Esophagus mucosa (tissue), 1 donor: ENCODE measurements around the gene VPS18. TPM values are rescaled to one million over a fixed set of nuclear protein-coding genes. Genes with fewer than 3 reads are reported as not detected.
"Not testable (repeated sequence)": the region's sequence is repeated elsewhere in the genome, so short reads cannot be mapped to it uniquely, and the experiment has no call there.

Experiments used
- ATAC-seq: fragments of 200-7000 bp; cut with Tn5 transposase; one replicate; pipeline ENCODE4 v1.9.1; 2020
- total RNA-seq: library from RNA; stranded (reverse); gene quantifications from one replicate; pipeline ENCODE4 v1.2.4, GENCODE V29; 2023
- donor health status: DM: yes; HTN: yes; CAD: no.

Gene VPS18
- total RNA-seq = 10.9 TPM

GRCh38 chr15:40893733-40894680, at the start of gene VPS18:
VPS18 (plus strand) TSS chr15:40894450; CDS start chr15:40894769, 319 bp downstream.
- ATAC-seq = peak; percentile 94

GRCh38 chr15:40844696-40845030, 49.6 kb upstream of the VPS18 start:
- ATAC-seq = peak; percentile 4

- ATAC-seq = no peak
These were observed 49.2 kb upstream of the VPS18 start for GRCh38 chr15:40845036-40845435.

GRCh38 chr15:40845511-40846284, 48.6 kb upstream of the VPS18 start:
- ATAC-seq = peak; percentile 84

GRCh38 chr15:40846841-40847222, 47.4 kb upstream of the VPS18 start:
- ATAC-seq = peak; percentile 40

- ATAC-seq = peak; percentile 48
These were observed 46.9 kb upstream of the VPS18 start for GRCh38 chr15:40847223-40847961.

GRCh38 chr15:40850576-40851112, 43.6 kb upstream of the VPS18 start:
- no peak for ATAC-seq

GRCh38 chr15:40852529-40852928, 41.7 kb upstream of the VPS18 start:
- ATAC-seq = no peak

- ATAC-seq = no peak
These were observed 40.9 kb upstream of the VPS18 start for GRCh38 chr15:40853241-40853890.

- ATAC-seq = no peak
These were observed 40.1 kb upstream of the VPS18 start for GRCh38 chr15:40854161-40854560.

- ATAC-seq = no peak
These were observed 38.5 kb upstream of the VPS18 start for GRCh38 chr15:40855706-40856234.

- ATAC-seq = no peak
These were observed 37.5 kb upstream of the VPS18 start for GRCh38 chr15:40856746-40857145.

GRCh38 chr15:40857601-40858341, 36.5 kb upstream of the VPS18 start:
- peak; percentile 81 for ATAC-seq

GRCh38 chr15:40858706-40859105, 35.5 kb upstream of the VPS18 start:
- ATAC-seq = peak; percentile 0

GRCh38 chr15:40859206-40859851, 34.9 kb upstream of the VPS18 start:
- peak; percentile 48 for ATAC-seq

- ATAC-seq = not testable (repeated sequence)
These were observed 33.1 kb upstream of the VPS18 start for GRCh38 chr15:40861147-40861546.

GRCh38 chr15:40863660-40864270, 30.5 kb upstream of the VPS18 start:
- peak; percentile 34 for ATAC-seq

GRCh38 chr15:40867199-40867598, 27.1 kb upstream of the VPS18 start:
- ATAC-seq = no peak

- ATAC-seq = no peak
These were observed 24.6 kb upstream of the VPS18 start for GRCh38 chr15:40869686-40870085.

GRCh38 chr15:40870716-40871115, 23.5 kb upstream of the VPS18 start:
- ATAC-seq = peak; percentile 45
